ENCODE results near the gene ARRDC4.

DNA sequence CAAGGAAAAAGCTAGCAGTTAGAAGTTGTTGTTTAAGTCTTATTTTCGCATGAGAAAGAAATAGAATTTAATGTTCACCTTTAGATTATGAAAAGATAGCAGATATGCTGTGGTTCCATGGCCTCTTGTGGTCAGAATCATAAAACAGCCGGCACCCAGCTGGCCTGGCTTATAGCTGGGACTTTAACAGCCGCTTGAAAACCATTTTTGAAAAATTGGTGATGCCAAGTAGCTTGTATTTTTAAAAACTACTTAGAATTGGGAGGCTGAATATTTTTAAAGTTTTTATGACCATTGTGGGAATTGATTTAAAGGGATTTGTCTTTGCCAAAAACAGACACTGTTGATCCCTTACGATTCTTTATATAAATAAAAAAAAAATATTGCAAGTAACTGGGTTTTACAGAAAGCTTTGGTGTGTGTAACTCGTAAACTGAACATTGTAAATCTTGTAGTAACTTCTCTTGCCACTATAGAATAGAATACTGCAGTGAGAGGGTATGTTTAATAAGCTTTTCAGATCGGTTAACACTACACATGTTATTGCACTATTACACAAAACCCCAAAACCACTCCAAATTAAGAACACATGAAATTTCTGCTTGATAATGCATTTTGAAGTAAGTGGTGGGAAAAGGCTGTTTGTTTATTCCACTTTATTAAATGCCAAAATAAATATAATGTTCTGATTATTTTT is 6.6 kb downstream of the ARRDC4 start:
- TF ChIP-seq, protein P1, sequence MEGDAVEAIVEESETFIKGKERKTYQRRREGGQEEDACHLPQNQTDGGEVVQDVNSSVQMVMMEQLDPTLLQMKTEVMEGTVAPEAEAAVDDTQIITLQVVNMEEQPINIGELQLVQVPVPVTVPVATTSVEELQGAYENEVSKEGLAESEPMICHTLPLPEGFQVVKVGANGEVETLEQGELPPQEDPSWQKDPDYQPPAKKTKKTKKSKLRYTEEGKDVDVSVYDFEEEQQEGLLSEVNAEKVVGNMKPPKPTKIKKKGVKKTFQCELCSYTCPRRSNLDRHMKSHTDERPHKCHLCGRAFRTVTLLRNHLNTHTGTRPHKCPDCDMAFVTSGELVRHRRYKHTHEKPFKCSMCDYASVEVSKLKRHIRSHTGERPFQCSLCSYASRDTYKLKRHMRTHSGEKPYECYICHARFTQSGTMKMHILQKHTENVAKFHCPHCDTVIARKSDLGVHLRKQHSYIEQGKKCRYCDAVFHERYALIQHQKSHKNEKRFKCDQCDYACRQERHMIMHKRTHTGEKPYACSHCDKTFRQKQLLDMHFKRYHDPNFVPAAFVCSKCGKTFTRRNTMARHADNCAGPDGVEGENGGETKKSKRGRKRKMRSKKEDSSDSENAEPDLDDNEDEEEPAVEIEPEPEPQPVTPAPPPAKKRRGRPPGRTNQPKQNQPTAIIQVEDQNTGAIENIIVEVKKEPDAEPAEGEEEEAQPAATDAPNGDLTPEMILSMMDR (conservative IDR thresholded peaks at IDR 0.05): no peak
- TF ChIP-seq EZH2 (IDR thresholded peaks at IDR 0.05; ENCODE audit: low read depth): no peak
